Epithelial cell of proximal tubule (primary cell): ENCODE results near the gene QSOX1. TPM values are rescaled to one million over a fixed set of nuclear protein-coding genes. Genes with fewer than 3 reads are reported as not detected.
A peak's percentile ranks its signal among the peaks of the same experiment; 100 is the strongest.

ENCODE experiments used
- DNase-seq: peaks from one replicate; pipeline ENCODE4 v3.0.0-alpha.2; 2011; ENCODE audit warnings: low read depth
- H3K4me3 ChIP-seq: 2 replicates; pipeline ENCODE4 v1.5.1; 2011; ENCODE audit warnings: low read depth, mild to moderate bottlenecking, low read length
- total RNA-seq: library from RNA; depleted of rRNA; stranded (reverse); fragments of >200 nt; gene quantifications from 2 replicates; pipeline ENCODE4 v1.2.3, GENCODE V29; 2015
- TF ChIP-seq, protein P1 (sequence below): conservative IDR thresholded peaks from 2 replicates; pipeline ENCODE4 v1.5.1; 2012; ENCODE audit warnings: low read depth, mild to moderate bottlenecking, low read length

The QSOX1 gene
- total RNA-seq, 1 donor from 2014 or later = 247 TPM

DNA sequence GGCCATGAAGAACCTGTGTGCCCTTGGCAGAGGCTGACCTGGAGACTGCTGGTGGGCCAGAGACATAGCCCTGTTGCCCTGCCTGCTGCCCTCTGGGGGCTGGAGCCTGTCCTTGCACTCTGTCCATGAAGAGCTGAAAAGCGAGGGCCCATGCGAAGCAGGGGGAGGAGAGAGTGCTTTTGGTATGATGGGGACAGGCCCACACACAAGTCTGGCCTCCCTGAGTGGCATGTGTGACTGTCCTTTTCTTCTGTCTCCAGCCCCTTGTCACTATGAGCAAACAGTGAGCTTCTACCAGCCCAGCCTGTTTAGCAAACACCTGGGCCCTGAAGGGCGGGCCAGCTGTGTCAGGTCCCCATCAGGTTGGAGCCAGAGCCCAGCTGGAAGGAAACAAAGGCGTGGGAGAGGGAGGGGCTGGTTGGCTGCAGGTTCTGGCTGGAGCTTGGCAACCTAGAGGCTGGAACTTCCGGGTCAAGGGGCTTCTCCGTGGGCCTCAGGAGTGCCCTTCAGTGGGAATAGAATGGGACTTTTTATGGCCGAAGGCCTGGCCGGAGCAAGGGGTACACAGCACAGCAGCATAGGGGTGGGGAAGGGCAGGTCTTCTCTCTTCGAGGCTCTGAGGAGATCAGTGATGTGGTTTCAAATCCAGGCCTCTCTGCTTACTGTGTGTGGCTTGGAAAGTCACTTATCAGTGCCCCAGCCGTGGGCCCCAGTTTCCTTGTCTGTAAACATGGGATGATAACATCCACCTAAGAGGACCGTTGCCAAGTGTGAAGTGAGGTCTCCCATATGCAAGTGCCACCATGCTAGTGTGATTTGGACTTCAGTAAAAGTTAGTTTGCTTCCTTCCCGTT lies 14.3 kb downstream of the QSOX1 start:
- H3K4me3 ChIP-seq = no peak overlapping the region
- TF ChIP-seq, protein P1, sequence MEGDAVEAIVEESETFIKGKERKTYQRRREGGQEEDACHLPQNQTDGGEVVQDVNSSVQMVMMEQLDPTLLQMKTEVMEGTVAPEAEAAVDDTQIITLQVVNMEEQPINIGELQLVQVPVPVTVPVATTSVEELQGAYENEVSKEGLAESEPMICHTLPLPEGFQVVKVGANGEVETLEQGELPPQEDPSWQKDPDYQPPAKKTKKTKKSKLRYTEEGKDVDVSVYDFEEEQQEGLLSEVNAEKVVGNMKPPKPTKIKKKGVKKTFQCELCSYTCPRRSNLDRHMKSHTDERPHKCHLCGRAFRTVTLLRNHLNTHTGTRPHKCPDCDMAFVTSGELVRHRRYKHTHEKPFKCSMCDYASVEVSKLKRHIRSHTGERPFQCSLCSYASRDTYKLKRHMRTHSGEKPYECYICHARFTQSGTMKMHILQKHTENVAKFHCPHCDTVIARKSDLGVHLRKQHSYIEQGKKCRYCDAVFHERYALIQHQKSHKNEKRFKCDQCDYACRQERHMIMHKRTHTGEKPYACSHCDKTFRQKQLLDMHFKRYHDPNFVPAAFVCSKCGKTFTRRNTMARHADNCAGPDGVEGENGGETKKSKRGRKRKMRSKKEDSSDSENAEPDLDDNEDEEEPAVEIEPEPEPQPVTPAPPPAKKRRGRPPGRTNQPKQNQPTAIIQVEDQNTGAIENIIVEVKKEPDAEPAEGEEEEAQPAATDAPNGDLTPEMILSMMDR = peak; percentile 67
- DNase-seq = no peak

GRCh38 chr1:180169640-180170195 lies 15.0 kb downstream of the QSOX1 start:
- DNase-seq = no peak
- no peak overlapping the region for H3K4me3 ChIP-seq
- TF ChIP-seq, protein P1 = no peak

DNA sequence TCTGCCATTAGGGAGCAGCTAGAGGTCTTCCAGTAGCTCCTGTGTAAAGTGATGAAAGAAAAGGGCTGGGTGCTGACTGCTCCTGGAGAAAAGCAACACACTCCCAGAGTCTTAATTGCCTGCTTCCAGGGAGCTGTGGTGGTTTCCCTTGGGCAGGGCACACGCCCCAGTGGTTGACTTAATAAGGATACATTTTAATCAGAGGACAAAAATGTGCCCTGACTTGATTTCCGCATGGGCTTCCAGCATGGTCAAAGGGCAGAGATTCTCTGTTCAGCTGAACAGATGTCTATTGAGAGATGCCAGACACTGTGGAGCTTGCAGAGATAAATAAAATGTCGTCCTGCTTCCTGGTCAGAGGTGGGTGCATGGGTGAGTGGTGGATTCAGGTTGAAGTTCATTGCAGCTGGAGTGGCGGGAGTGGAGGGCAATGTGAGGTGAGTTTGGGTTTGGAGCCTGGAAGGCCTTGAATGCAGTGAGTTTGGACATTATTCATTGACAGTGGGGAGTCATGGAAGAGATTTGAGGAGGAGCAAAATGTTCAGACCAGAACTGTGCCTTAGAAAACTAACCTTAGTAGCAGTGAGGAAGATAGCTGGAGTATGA lies 16.0 kb downstream of the QSOX1 start:
- no peak for DNase-seq
- TF ChIP-seq, protein P1 = no peak
- no peak overlapping the region for H3K4me3 ChIP-seq

DNA sequence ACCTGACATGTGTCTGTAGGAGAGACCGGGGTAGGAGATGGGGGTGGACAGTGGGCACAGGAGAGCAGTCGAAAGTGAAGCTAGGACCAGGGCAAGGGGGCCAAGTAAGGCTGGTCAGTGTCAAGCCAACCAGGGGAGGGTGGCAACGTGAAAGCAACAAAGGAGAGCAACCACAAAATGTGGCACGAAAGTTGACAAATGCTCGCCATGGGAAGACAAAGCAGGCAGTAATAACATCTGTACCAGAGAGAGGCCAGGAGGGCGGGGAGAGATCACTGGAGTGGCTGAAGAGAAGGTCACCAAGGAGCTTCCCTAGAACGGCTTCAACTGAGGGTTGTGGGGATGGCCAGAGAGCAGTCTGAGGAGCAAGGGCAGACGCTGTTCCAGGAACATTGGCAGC lies 17.0 kb downstream of the QSOX1 start:
- DNase-seq = no peak
- TF ChIP-seq, protein P1 = no peak
- no peak overlapping the region for H3K4me3 ChIP-seq

DNA sequence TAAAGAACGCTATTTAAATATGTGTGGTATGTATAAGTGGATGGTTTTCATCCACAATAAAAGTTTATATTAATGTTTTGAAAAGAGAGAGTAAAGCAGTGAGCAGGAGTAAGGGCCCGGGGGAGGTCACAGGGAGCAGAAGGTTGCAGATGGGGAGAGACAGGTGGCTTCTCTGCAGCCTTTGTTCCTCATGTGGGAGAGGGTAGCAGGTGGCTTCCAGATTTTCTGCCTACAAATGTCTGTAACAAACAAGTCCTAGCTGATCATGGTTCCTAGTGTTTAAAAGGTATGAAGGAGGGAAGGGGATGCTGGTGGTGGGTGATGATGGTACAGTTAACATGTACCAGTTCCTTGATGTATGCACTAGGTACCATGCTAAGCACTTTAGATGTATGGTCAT lies 18.8 kb downstream of the QSOX1 start:
- TF ChIP-seq, protein P1 = no peak
- no peak overlapping the region for H3K4me3 ChIP-seq
- no peak for DNase-seq

- no peak for DNase-seq
- TF ChIP-seq, protein P1 = no peak
- H3K4me3 ChIP-seq = no peak overlapping the region
These were observed 19.3 kb downstream of the QSOX1 start for GRCh38 chr1:180173952-180174351.
